K562 (cell line): ENCODE measurements around the gene GBP5. TPM values are rescaled to one million over a fixed set of nuclear protein-coding genes. Genes with fewer than 3 reads are reported as not detected.

Source experiments
- ATAC-seq: fragments of 200-7000 bp; cut with Tn5 transposase; 3 replicates; pipeline ENCODE4 v1.9.1; 2020; ENCODE audit warnings: moderate library complexity
- BruUV-seq: library from RNA; stranded (reverse); fragments of 400-500 nt; replicated peaks from 2 replicates; lab custom pipeline; 2021; lab: Mats Ljungman, UMichigan
- CTCF ChIA-PET: fragments of 300-600 bp; formaldehyde crosslinking; extraction: SDS; loops from one replicate; lab custom pipeline; 2021; ENCODE audit warnings: low intra/inter-chr PET ratio; lab: Yijun Ruan, JAX
- POLR2A ChIA-PET: fragments of 300-600, 350-650 bp; sonication (Branson Sonifier 250); formaldehyde crosslinking; extraction: SDS; loops from one replicate; lab custom pipeline; 2021; ENCODE audit warnings: antibody characterized with exemption, inconsistent platforms; lab: Yijun Ruan, JAX
- DNase-seq, 4 experiments: peaks; one replicate each; pipeline versions ENCODE4 v3.0.0 to v3.0.0-alpha.2; 2011 to 2018; ENCODE audit warnings: low spot score in 3 of 4, mixed read lengths in 3 of 4; ENCODE audit errors: extremely low read depth in 1 of 4
- FAIRE-seq: peaks from 2 replicates; lab custom pipeline; 2011; peaks lifted over from hg19 to GRCh38; lab: Jason Lieb, UNC
- H2AFZ ChIP-seq: 2 replicates; pipeline ENCODE4 v1.6.0; 2011; ENCODE audit warnings: low read depth, low read length, control low read depth, inconsistent platforms
- H3K27ac ChIP-seq: fragments of 200-600 bp; 3 replicates; pipeline ENCODE4 v1.8.0; 2011; ENCODE audit warnings: low read depth, mild to moderate bottlenecking, control low read depth, inconsistent platforms, low read length, moderate library complexity, mixed read lengths; ENCODE audit errors: extremely low read depth
- H3K27me3 ChIP-seq, 2 experiments: fragments of 300-600 bp in 1 of 2; 2 replicates in 1 of 2; 3 replicates in 1 of 2; pipeline versions ENCODE4 v1.6.0 to v1.8.0; 2011; ENCODE audit warnings: inconsistent platforms in 2 of 2, low read length in 2 of 2, mild to moderate bottlenecking in 1 of 2, mixed read lengths in 1 of 2, moderate library complexity in 1 of 2; ENCODE audit not compliant: control insufficient read depth in 2 of 2, insufficient read depth in 2 of 2
- H3K36me3 ChIP-seq: fragments of 300-600 bp; 3 replicates; pipeline ENCODE4 v1.8.0; 2011; ENCODE audit warnings: mild to moderate bottlenecking, low read length, inconsistent platforms; ENCODE audit not compliant: control insufficient read depth, insufficient read depth
- H3K4me1 ChIP-seq, 2 experiments: fragments of 200-600 bp in 1 of 2; replicated peaks in 1 of 2; 2 replicates in 1 of 2; 3 replicates in 1 of 2; pipeline versions ENCODE4 v1.5.1 to v1.8.0; 2011; ENCODE audit warnings: inconsistent platforms in 2 of 2, low read length in 2 of 2, mild to moderate bottlenecking in 1 of 2, mixed read lengths in 1 of 2, moderate library complexity in 1 of 2; ENCODE audit not compliant: control insufficient read depth in 2 of 2, insufficient read depth in 2 of 2
- H3K4me2 ChIP-seq: 2 replicates; pipeline ENCODE4 v1.6.1; 2011; ENCODE audit warnings: low read length, control low read depth, inconsistent platforms, mixed read lengths; ENCODE audit not compliant: insufficient read depth
- H3K4me3 ChIP-seq: fragments of 200-600 bp; sonication (generic), shearing (Covaris generic); 2 replicates; pipeline ENCODE4 v1.5.1; 2016; ENCODE audit warnings: control low read depth, inconsistent platforms
- H3K79me2 ChIP-seq: fragments of 200-600 bp; 3 replicates; pipeline ENCODE4 v1.8.0; 2011; ENCODE audit warnings: low read length, inconsistent platforms; ENCODE audit not compliant: control insufficient read depth, insufficient read depth
- H3K9ac ChIP-seq, 2 experiments: 2 replicates each; pipeline versions ENCODE4 v1.6.0 to v1.6.1; 2011; ENCODE audit warnings: low read depth in 2 of 2, low read length in 2 of 2, control low read depth in 1 of 2, inconsistent platforms in 1 of 2, mild to moderate bottlenecking in 1 of 2, mixed read lengths in 1 of 2; ENCODE audit not compliant: insufficient read depth in 1 of 2
- H3K9me1 ChIP-seq: one replicate; pipeline ENCODE4 v1.6.0; 2011; ENCODE audit warnings: inconsistent platforms, mild to moderate bottlenecking, low read length, moderate library complexity; ENCODE audit not compliant: control insufficient read depth, insufficient read depth
- H3K9me3 ChIP-seq: replicated peaks from 2 replicates; pipeline ENCODE4 v1.5.1; 2011; ENCODE audit warnings: low read depth, low read length, inconsistent platforms; ENCODE audit not compliant: control insufficient read depth, insufficient read depth
- H4K20me1 ChIP-seq: replicated peaks from 2 replicates; pipeline ENCODE4 v1.6.1; 2011; ENCODE audit warnings: low read length, inconsistent platforms, mixed read lengths; ENCODE audit not compliant: control insufficient read depth, insufficient read depth
- ASH1L ChIP-seq: fragments of 450-650 bp; IDR thresholded peaks from 2 replicates; pipeline ENCODE4 v1.6.1; 2018; ENCODE audit warnings: borderline replicate concordance, mild to moderate bottlenecking, low read depth; ENCODE audit not compliant: partially characterized antibody
- GABPA ChIP-seq: fragments of 200-800 bp; sonication (Bioruptor generic); conservative IDR thresholded peaks from 2 replicates; pipeline ENCODE4 v1.6.1; 2016; ENCODE audit warnings: low read depth, missing genetic modification characterization, missing compliant biosample characterization
- IRF9 ChIP-seq: fragments of 450-650 bp; IDR thresholded peaks from 2 replicates; pipeline ENCODE4 v1.6.1; 2016; ENCODE audit warnings: missing biosample characterization, missing genetic modification characterization
- KDM1A ChIP-seq, 2 experiments: fragments of 450-650 bp; IDR thresholded peaks; 2 replicates each; pipeline ENCODE4 v1.6.1; 2016; ENCODE audit warnings: mild to moderate bottlenecking in 2 of 2
- MAFG ChIP-seq: fragments of 450-650 bp; conservative IDR thresholded peaks from 2 replicates; pipeline ENCODE4 v1.6.1; 2016; ENCODE audit warnings: missing genetic modification characterization, missing compliant biosample characterization
- MITF ChIP-seq: IDR thresholded peaks from 2 replicates; pipeline ENCODE4 v1.6.1; 2014; ENCODE audit warnings: antibody characterized with exemption
- STAT5B ChIP-seq: fragments of 250-450 bp; sonication (Bioruptor Pico); IDR thresholded peaks from 2 replicates; pipeline ENCODE4 v1.8.0; 2021; ENCODE audit warnings: mild to moderate bottlenecking, inconsistent platforms
- ZNF41 ChIP-seq: fragments of 250-450 bp; sonication (Bioruptor Pico); conservative IDR thresholded peaks from 2 replicates; pipeline ENCODE4 v1.4.0; 2020; ENCODE audit warnings: mild to moderate bottlenecking
- ZNF740 ChIP-seq, 3 experiments: fragments of 200-800 bp in 1 of 3; sonication (Bioruptor generic) in 1 of 3; sonication (generic) in 1 of 3; formaldehyde crosslinking in 1 of 3; IDR thresholded peaks; 2 replicates each; pipeline versions ENCODE4 v1.6.1 to v1.8.0; 2016 to 2022; ENCODE audit warnings: mild to moderate bottlenecking in 2 of 3, missing compliant biosample characterization in 2 of 3, missing genetic modification characterization in 2 of 3, missing genetic modification reagents in 1 of 3
- in situ Hi-C: fragments of 300-500 bp; cut with MboI; formaldehyde crosslinking; loops from 4 replicates; pipeline ENCODE4 v1.15.0; 2018; ENCODE audit warnings: inconsistent platforms, mixed read lengths
- intact Hi-C: fragments of 100-400 bp; cut with micrococcal nuclease; formaldehyde crosslinking; loops from 2 replicates; pipeline ENCODE4 v1.14.2; 2022
- polyA plus RNA-seq, 8 experiments: library from polyadenylated mRNA; depleted of rRNA in 4 of 8; stranded (reverse) in 5 of 8; unstranded in 3 of 8; fragments of >200 nt; fragmentation: Nextera tagmentation in 2 of 8; fragmentation: Illumina TruSeq in 1 of 8; extraction: Ambion mirVana in 2 of 8; extraction: Trizol in 1 of 8; gene quantifications; 2 replicates each; pipeline versions ENCODE4 v1.2.1 to v1.2.3, GENCODE V29; 2011 to 2014; ENCODE audit warnings: inconsistent platforms in 1 of 8, missing spikeins in 1 of 8
- total RNA-seq, 7 experiments: library from RNA; depleted of rRNA in 6 of 7; stranded (reverse); fragments of >200 nt in 6 of 7; fragmentation: Illumina TruSeq in 2 of 7; extraction: Trizol in 2 of 7; gene quantifications; 2 replicates each; pipeline versions ENCODE4 v1.2.1 to v1.2.3, GENCODE V29; 2011 to 2021; ENCODE audit warnings: low replicate concordance in 1 of 7

GBP5 gene
- total and polyA plus RNA-seq, 9 of the 15 experiments (the other 6 are each of a cell fraction or from before 2014, with no cell fraction given) = 0.23 to 0.91 (median 0.57) TPM

GRCh38 chr1:89311757-89312156 is 39.1 kb upstream of the GBP5 start (continued):
- TF ChIP-seq ZNF740 (CRISPR knock-in tag; IDR thresholded peaks at IDR 0.05) (no peak), ZNF740 (tag; IDR thresholded peaks at IDR 0.05) (no peak), STAT5B (CRISPR knock-in tag) (no peak), IRF9 (no peak), MITF (no peak), MAFG (tag) (no peak)

GRCh38 chr1:89310976-89311375 is 38.3 kb upstream of the GBP5 start:
- H3K27ac ChIP-seq = no peak overlapping the region
- BruUV-seq = no TSS peak
- H3K9me3 ChIP-seq = no peaks in the 10 kb centered on the region
- H3K27me3 ChIP-seq = no peaks in the 10 kb centered on the region
- no peak overlapping the region for H2AFZ ChIP-seq
- no peaks in the 10 kb centered on the region for H3K4me1 ChIP-seq
- no peaks in the 10 kb centered on the region for H3K9me1 ChIP-seq
- H3K79me2 ChIP-seq = no peaks in the 10 kb centered on the region
- no peak for DNase-seq
- ATAC-seq = no peak
- no peaks in the 10 kb centered on the region for H3K36me3 ChIP-seq
- no peak for FAIRE-seq
- H3K9ac ChIP-seq = no peak overlapping the region
- H3K4me3 ChIP-seq = no peak overlapping the region
- intact Hi-C loops (no loop called here), in situ Hi-C loops (no loop called here)
- ChIA-PET CTCF (no interaction called here), POLR2A (no interaction called here)
- no peaks in the 10 kb centered on the region for H4K20me1 ChIP-seq
- H3K4me2 ChIP-seq = no peak overlapping the region
- TF ChIP-seq ZNF41 (CRISPR knock-in tag) (no peak), GABPA (no peak), KDM1A (IDR thresholded peaks at IDR 0.05) (no peak), ASH1L (no peak)
